Caco-2 (cell line): ENCODE results near the gene ANP32E. TPM values are rescaled to one million over a fixed set of nuclear protein-coding genes. Genes with fewer than 3 reads are reported as not detected.
"Not testable (repeated sequence)": the region's sequence is repeated elsewhere in the genome, so short reads cannot be mapped to it uniquely, and the experiment has no call there.

Experiments
- BruUV-seq: library from RNA; stranded (reverse); fragments of 400-500 nt; replicated peaks from 2 replicates; lab custom pipeline; 2021; lab: Mats Ljungman, UMichigan
- CTCF ChIA-PET: fragments of 300-600 bp; sonication (Branson Sonifier 250); formaldehyde crosslinking; loops from one replicate; lab custom pipeline; 2022; ENCODE audit warnings: antibody characterized with exemption; lab: Charles Lee
- POLR2A ChIA-PET: fragments of 300-600 bp; sonication (Branson Sonifier 250); formaldehyde crosslinking; loops from one replicate; lab custom pipeline; 2022; ENCODE audit warnings: antibody characterized with exemption; lab: Charles Lee
- DNase-seq, 2 experiments: peaks; one replicate each; pipeline versions ENCODE4 v3.0.0 to v3.0.0-alpha.2; 2020 to 2022
- H3K27me3 ChIP-seq: replicated peaks from 2 replicates; pipeline ENCODE4 v1.6.0; 2011; ENCODE audit warnings: low read length; ENCODE audit not compliant: control insufficient read depth, insufficient read depth
- H3K36me3 ChIP-seq: 2 replicates; pipeline ENCODE4 v1.5.1; 2011; ENCODE audit warnings: low read length; ENCODE audit not compliant: control insufficient read depth, insufficient read depth
- H3K4me1 ChIP-seq: fragments of 250-450 bp; sonication (Bioruptor Pico); 2 replicates; pipeline ENCODE4 v1.5.1; 2020; ENCODE audit warnings: mild to moderate bottlenecking
- H3K4me3 ChIP-seq: 2 replicates; pipeline ENCODE4 v1.5.1; 2011; ENCODE audit warnings: low read depth, mild to moderate bottlenecking, control low read depth, low read length
- H3K9me3 ChIP-seq: fragments of 250-450 bp; sonication (Bioruptor Pico); 2 replicates; pipeline ENCODE4 v1.5.1; 2020; ENCODE audit warnings: mild to moderate bottlenecking, moderate library complexity
- H3K27ac Mint-ChIP-seq: one replicate; pipeline ENCODE4 v1.8.0; 2022; ENCODE audit warnings: mixed read lengths; ENCODE audit not compliant: unreplicated experiment
- H3K27me3 Mint-ChIP-seq: one replicate; pipeline ENCODE4 v1.8.0; 2022; ENCODE audit warnings: mixed read lengths; ENCODE audit not compliant: insufficient read depth, unreplicated experiment
- H3K36me3 Mint-ChIP-seq: one replicate; pipeline ENCODE4 v1.8.0; 2022; ENCODE audit warnings: mild to moderate bottlenecking, mixed read lengths; ENCODE audit not compliant: insufficient read depth, unreplicated experiment
- H3K4me1 Mint-ChIP-seq: one replicate; pipeline ENCODE4 v1.8.0; 2022; ENCODE audit warnings: low read depth, mixed read lengths; ENCODE audit not compliant: unreplicated experiment
- H3K4me3 Mint-ChIP-seq: one replicate; pipeline ENCODE4 v1.8.0; 2022; ENCODE audit warnings: mild to moderate bottlenecking, moderate library complexity, mixed read lengths; ENCODE audit not compliant: unreplicated experiment
- H3K9me3 Mint-ChIP-seq: one replicate; pipeline ENCODE4 v1.8.0; 2022; ENCODE audit warnings: mixed read lengths; ENCODE audit not compliant: unreplicated experiment
- intact Hi-C: fragments of 100-400 bp; cut with micrococcal nuclease; formaldehyde crosslinking; loops from one replicate; pipeline ENCODE4 v1.10.0; 2022; ENCODE audit not compliant: unreplicated experiment
- total RNA-seq: library from RNA; stranded (reverse); gene quantifications from 2 replicates; pipeline ENCODE4 v1.2.3, GENCODE V29; 2022
- TF ChIP-seq, protein P1 (sequence below), 2 experiments: fragments of 200-600 bp in 1 of 2; IDR thresholded peaks; 1 replicate in 1 of 2; 2 replicates in 1 of 2; pipeline versions ENCODE4 v1.5.1 to v1.8.0; 2011 to 2022; ENCODE audit warnings: antibody characterized with exemption in 1 of 2, control low read depth in 1 of 2, inconsistent platforms in 1 of 2, low read depth in 1 of 2, low read length in 1 of 2, mild to moderate bottlenecking in 1 of 2, moderate library complexity in 1 of 2; ENCODE audit not compliant: insufficient read depth in 1 of 2, severe bottlenecking in 1 of 2, unreplicated experiment in 1 of 2

The ANP32E gene
- total RNA-seq, 1 experiment from 2014 or later = 26.8 TPM

DNA sequence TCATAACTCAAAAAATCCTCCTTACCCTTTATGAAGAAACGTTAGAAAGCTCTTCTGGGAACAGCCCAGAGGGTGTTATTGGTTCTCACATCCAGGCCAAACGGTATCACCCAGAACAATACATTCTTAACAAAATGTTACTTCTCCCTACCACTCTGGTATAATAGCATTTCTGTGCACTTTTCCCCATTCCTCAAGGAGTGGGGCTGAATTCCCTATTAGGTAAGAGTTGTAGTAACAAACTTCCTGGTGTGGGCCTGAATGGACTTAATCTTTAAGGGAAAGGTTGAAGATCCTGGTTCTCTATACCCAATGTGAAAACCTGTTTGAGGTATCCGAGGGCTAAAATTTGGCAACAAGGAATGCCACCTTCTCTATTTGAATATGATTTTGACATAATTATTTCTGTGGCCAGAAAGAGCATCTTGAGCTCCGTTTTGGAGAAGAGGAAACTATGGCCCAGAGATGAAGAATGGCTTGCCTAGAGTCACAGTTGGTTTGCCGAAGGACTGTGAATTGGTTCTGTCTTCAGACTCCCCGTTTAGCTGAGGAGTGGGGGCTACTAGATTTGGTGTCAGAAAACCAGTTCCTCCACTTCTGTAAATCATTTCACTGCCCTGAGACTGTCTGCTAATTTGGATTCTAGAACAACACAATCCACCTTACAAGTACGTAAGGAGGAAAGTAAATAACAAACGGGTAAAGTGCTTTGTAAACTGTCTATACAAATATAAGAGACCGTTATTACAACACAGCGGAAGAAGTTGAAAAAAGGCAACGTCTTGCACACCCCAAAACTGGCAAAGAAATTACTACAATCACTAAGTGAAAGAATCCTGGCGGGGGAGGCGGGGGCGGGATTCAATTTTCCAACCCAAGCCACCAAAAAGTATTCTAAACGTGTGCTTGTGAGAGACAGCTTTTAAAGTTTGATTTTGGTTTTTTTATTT is 2.3 kb downstream of the ANP32E start:
- intact Hi-C loops = no loop called here

DNA sequence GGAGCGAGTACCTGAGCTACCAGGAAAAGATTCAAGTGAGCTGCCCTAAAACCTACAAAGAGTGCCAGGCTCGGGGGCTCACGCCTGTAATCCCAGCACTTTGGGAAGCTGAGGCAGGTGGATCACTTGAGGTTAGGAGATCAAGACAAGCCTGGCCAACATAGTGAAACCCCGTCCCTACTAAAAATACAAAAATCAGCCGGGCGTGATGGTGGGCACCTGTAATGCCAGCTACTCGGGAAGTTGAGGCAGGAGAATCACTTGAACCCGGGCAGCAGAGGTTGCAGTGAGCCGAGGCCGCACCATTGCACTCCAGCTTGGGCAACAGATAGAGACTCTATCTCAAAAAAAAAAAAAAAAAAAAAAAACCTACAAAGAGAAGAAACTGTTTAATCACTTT is 3.0 kb downstream of the ANP32E start:
- CTCF ChIA-PET, H3K4me3 ChIP-seq: not testable (repeated sequence)

More for the DNA sequence above, 2.3 kb downstream of the ANP32E start:
- Mint-ChIP-seq H3K9me3 (no peaks in the 10 kb centered on the region), H3K4me3 (no peak overlapping the region), H3K36me3 (peaks cover 17% of the 10 kb centered on the region), H3K27me3 (no peaks in the 10 kb centered on the region), H3K27ac (no peak overlapping the region), H3K4me1 (peaks cover 25% of the 10 kb centered on the region)
- BruUV-seq = no TSS peak
- peak in 1 of 2 experiments; percentile 45 for DNase-seq
- Histone ChIP-seq H3K4me1 (peaks cover 13% of the 10 kb centered on the region), H3K9me3 (no peaks in the 10 kb centered on the region), H3K4me3 (peak overlapping the region; percentile 48), H3K36me3 (no peaks in the 10 kb centered on the region), H3K27me3 (no peaks in the 10 kb centered on the region)
- POLR2A ChIA-PET = no interaction called here
- TF ChIP-seq, protein P1, sequence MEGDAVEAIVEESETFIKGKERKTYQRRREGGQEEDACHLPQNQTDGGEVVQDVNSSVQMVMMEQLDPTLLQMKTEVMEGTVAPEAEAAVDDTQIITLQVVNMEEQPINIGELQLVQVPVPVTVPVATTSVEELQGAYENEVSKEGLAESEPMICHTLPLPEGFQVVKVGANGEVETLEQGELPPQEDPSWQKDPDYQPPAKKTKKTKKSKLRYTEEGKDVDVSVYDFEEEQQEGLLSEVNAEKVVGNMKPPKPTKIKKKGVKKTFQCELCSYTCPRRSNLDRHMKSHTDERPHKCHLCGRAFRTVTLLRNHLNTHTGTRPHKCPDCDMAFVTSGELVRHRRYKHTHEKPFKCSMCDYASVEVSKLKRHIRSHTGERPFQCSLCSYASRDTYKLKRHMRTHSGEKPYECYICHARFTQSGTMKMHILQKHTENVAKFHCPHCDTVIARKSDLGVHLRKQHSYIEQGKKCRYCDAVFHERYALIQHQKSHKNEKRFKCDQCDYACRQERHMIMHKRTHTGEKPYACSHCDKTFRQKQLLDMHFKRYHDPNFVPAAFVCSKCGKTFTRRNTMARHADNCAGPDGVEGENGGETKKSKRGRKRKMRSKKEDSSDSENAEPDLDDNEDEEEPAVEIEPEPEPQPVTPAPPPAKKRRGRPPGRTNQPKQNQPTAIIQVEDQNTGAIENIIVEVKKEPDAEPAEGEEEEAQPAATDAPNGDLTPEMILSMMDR (IDR thresholded peaks at IDR 0.05; ENCODE audit: insufficient read depth in 1 of 2, low read depth in 1 of 2, low read length in 1 of 2, severe bottlenecking in 1 of 2, unreplicated experiment in 1 of 2) = no peak
- CTCF ChIA-PET = no interaction called here

DNA sequence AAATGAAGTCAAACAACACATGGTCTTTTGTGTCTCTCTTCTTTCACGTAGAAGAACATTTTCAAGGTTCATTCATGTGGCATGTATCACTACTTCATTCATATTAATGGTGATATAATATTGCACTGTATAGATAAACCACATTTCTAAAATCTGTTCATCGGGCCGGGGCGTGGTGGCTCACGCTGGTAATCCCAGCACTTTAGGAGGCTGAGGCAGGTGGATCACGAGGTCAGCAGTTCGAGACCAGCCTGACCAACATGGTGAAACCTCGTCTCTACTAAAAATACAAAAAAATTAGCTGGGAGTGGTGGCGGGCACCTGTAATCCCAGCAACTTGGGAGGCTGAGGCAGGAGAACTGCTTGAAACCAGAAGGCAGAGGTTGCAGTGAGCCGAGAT is 7.7 kb downstream of the ANP32E start:
- BruUV-seq, H3K36me3 ChIP-seq, CTCF ChIA-PET, H3K27ac Mint-ChIP-seq, H3K4me3 ChIP-seq, H3K4me1 ChIP-seq, POLR2A ChIA-PET, H3K4me3 Mint-ChIP-seq, H3K9me3 Mint-ChIP-seq, H3K27me3 Mint-ChIP-seq, DNase-seq, H3K4me1 Mint-ChIP-seq, intact Hi-C loops, H3K27me3 ChIP-seq, H3K9me3 ChIP-seq: not testable (repeated sequence)
- H3K36me3 Mint-ChIP-seq = peaks cover 30% of the 10 kb centered on the region

More for the DNA sequence above, 3.0 kb downstream of the ANP32E start:
- DNase-seq, H3K36me3 ChIP-seq, H3K27ac Mint-ChIP-seq, H3K9me3 ChIP-seq, BruUV-seq, POLR2A ChIA-PET, intact Hi-C loops, H3K4me3 Mint-ChIP-seq, H3K27me3 ChIP-seq, H3K27me3 Mint-ChIP-seq, H3K9me3 Mint-ChIP-seq: not testable (repeated sequence)
- peaks cover 13% of the 10 kb centered on the region for H3K4me1 ChIP-seq
- peaks cover 17% of the 10 kb centered on the region for H3K36me3 Mint-ChIP-seq
- H3K4me1 Mint-ChIP-seq = peaks cover 25% of the 10 kb centered on the region

DNA sequence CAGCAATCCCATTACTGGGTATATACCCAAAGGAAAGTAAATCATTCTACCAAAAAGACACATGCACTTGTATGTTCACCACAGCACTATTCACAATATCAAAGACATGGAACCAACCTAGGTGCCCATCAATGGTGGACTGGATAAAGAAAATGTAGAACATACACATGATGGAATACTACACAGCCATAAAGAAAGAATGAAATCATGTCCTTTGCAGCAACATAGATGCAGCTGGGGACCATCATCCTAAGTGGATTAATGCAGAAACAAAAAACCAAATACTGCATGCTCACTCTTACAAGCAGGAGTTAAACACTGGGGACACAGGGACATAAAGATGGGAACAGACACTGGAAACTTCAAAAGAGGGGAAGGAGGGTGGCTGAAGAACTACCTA is 8.7 kb downstream of the ANP32E start:
- no peaks in the 10 kb centered on the region for H3K9me3 Mint-ChIP-seq

More for the DNA sequence above, 8.7 kb downstream of the ANP32E start:
- Histone ChIP-seq H3K9me3 (no peaks in the 10 kb centered on the region), H3K4me3 (no peak overlapping the region), H3K36me3 (no peaks in the 10 kb centered on the region), H3K4me1 (no peaks in the 10 kb centered on the region), H3K27me3 (no peaks in the 10 kb centered on the region)
- intact Hi-C loops = no loop called here
- H3K27me3 Mint-ChIP-seq = no peaks in the 10 kb centered on the region
- BruUV-seq = no TSS peak
- H3K36me3 Mint-ChIP-seq = peaks cover 30% of the 10 kb centered on the region
- H3K4me1 Mint-ChIP-seq = no peaks in the 10 kb centered on the region
- POLR2A ChIA-PET = no interaction called here
- no peak overlapping the region for H3K27ac Mint-ChIP-seq
- DNase-seq = no peak
- H3K4me3 Mint-ChIP-seq = no peak overlapping the region
- TF ChIP-seq, protein P1 (IDR thresholded peaks at IDR 0.05; ENCODE audit: insufficient read depth in 1 of 2, low read depth in 1 of 2, low read length in 1 of 2, severe bottlenecking in 1 of 2, unreplicated experiment in 1 of 2) = no peak
- CTCF ChIA-PET = no interaction called here
